HepG2 (cell line): ENCODE results near the gene MYH7B. TPM values are rescaled to one million over a fixed set of nuclear protein-coding genes. Genes with fewer than 3 reads are reported as not detected.
A peak's percentile ranks its signal among the peaks of the same experiment; 100 is the strongest.

Source experiments
- AGO2 ChIP-seq: fragments of 200-400 bp; formaldehyde crosslinking; optimal IDR thresholded peaks from 2 replicates; pipeline ENCODE3; 2017; ENCODE audit warnings: mild to moderate bottlenecking, low read depth, low read length, moderate library complexity
- HMGXB4 ChIP-seq, 2 experiments: sonication (generic) in 1 of 2; formaldehyde crosslinking in 1 of 2; IDR thresholded peaks; 2 replicates each; pipeline versions ENCODE4 v1.4.0 to v1.6.1; 2018 to 2020; ENCODE audit warnings: missing genetic modification reagents in 2 of 2, borderline replicate concordance in 1 of 2, low read depth in 1 of 2, mild to moderate bottlenecking in 1 of 2, missing biosample characterization in 1 of 2
- HNRNPL ChIP-seq: fragments of 200-400 bp; formaldehyde crosslinking; IDR thresholded peaks from 2 replicates; pipeline ENCODE4 v1.6.1; 2017; ENCODE audit warnings: mild to moderate bottlenecking, low read depth, low read length
- IRF9 ChIP-seq: sonication (generic); formaldehyde crosslinking; IDR thresholded peaks from 2 replicates; pipeline ENCODE4 v1.8.0; 2022; ENCODE audit warnings: missing genetic modification reagents, mild to moderate bottlenecking, borderline replicate concordance
- ISL2 ChIP-seq: sonication (generic); formaldehyde crosslinking; IDR thresholded peaks from 2 replicates; pipeline ENCODE4 v1.5.0; 2020; ENCODE audit warnings: missing genetic modification reagents
- ISX ChIP-seq: sonication (generic); formaldehyde crosslinking; conservative IDR thresholded peaks from 2 replicates; pipeline ENCODE4 v1.5.0; 2020; ENCODE audit warnings: missing genetic modification reagents
- KDM5B ChIP-seq: sonication (generic); formaldehyde crosslinking; IDR thresholded peaks from 2 replicates; pipeline ENCODE4 v1.4.0; 2020; ENCODE audit warnings: missing genetic modification reagents, mild to moderate bottlenecking, borderline replicate concordance
- MLLT10 ChIP-seq: sonication (generic); formaldehyde crosslinking; IDR thresholded peaks from 2 replicates; pipeline ENCODE4 v1.4.0; 2020; ENCODE audit warnings: missing genetic modification reagents
- MXD4 ChIP-seq: IDR thresholded peaks from 2 replicates; pipeline ENCODE4 v1.6.1; 2016; ENCODE audit warnings: mild to moderate bottlenecking, missing biosample characterization, missing genetic modification reagents
- MZF1 ChIP-seq: sonication (generic); formaldehyde crosslinking; IDR thresholded peaks from 2 replicates; pipeline ENCODE4 v1.8.1; 2023; ENCODE audit warnings: mild to moderate bottlenecking, missing genetic modification reagents, borderline replicate concordance
- NAIF1 ChIP-seq: sonication (generic); formaldehyde crosslinking; IDR thresholded peaks from 2 replicates; pipeline ENCODE4 v1.5.0; 2020; ENCODE audit warnings: mild to moderate bottlenecking, missing genetic modification reagents, borderline replicate concordance
- TRAFD1 ChIP-seq: sonication (generic); formaldehyde crosslinking; IDR thresholded peaks from 2 replicates; pipeline ENCODE4 v1.5.1; 2020; ENCODE audit warnings: missing genetic modification reagents, mild to moderate bottlenecking, borderline replicate concordance
- ZNF124 ChIP-seq: sonication (generic); formaldehyde crosslinking; IDR thresholded peaks from 2 replicates; pipeline ENCODE4 v1.4.0; 2020; ENCODE audit warnings: missing genetic modification reagents
- ZNF251 ChIP-seq: sonication (generic); formaldehyde crosslinking; IDR thresholded peaks from 2 replicates; pipeline ENCODE4 v1.9.0; 2021; ENCODE audit warnings: mild to moderate bottlenecking, missing genetic modification reagents
- ZNF382 ChIP-seq: sonication (generic); formaldehyde crosslinking; IDR thresholded peaks from 2 replicates; pipeline ENCODE4 v1.5.0; 2020; ENCODE audit warnings: missing genetic modification reagents, mild to moderate bottlenecking, borderline replicate concordance
- ZNF549 ChIP-seq: sonication (generic); formaldehyde crosslinking; IDR thresholded peaks from 2 replicates; pipeline ENCODE4 v1.5.0; 2020; ENCODE audit warnings: missing genetic modification reagents
- ZNF564 ChIP-seq: sonication (generic); formaldehyde crosslinking; IDR thresholded peaks from 2 replicates; pipeline ENCODE4 v1.8.1; 2023; ENCODE audit warnings: mild to moderate bottlenecking, missing genetic modification reagents
- ZNF605 ChIP-seq: sonication (generic); formaldehyde crosslinking; IDR thresholded peaks from 2 replicates; pipeline ENCODE4 v1.8.0; 2022; ENCODE audit warnings: mild to moderate bottlenecking, missing genetic modification reagents
- polyA plus RNA-seq, 8 experiments: library from polyadenylated mRNA; depleted of rRNA in 3 of 8; stranded (reverse) in 7 of 8; unstranded in 1 of 8; fragments of >200 nt; fragmentation: Illumina TruSeq in 4 of 8; extraction: Trizol in 4 of 8; gene quantifications; 2 replicates each; pipeline versions ENCODE4 v1.2.1 to v1.2.3, GENCODE V29; 2011 to 2016; ENCODE audit warnings: low read depth in 4 of 8, missing spikeins in 1 of 8, mixed read lengths in 1 of 8; ENCODE audit not compliant: insufficient read depth in 1 of 8
- total RNA-seq, 5 experiments: library from RNA; depleted of rRNA; stranded (reverse); fragments of >200 nt; fragmentation: Illumina TruSeq; extraction: Trizol; gene quantifications; 2 replicates each; pipeline ENCODE4 v1.2.3, GENCODE V29; 2016; ENCODE audit warnings: low read depth in 1 of 5

MYH7B gene
- total and polyA plus RNA-seq, 2 of the 13 experiments (the other 11 are each of a cell fraction or from before 2014, with no cell fraction given): 0.05 to 0.20 TPM

- TF ChIP-seq HNRNPL (no peak), ISX (no peak), ZNF564 (no peak), MXD4 (CRISPR knock-in tag) (no peak), MLLT10 (CRISPR knock-in tag) (no peak), IRF9 (CRISPR knock-in tag) (0 out of 2 replicates have a peak, but pooled peaks have one; percentile 13), ZNF549 (CRISPR knock-in tag) (no peak), TRAFD1 (no peak), MZF1 (no peak), ZNF124 (CRISPR knock-in tag) (no peak), ZNF382 (CRISPR knock-in tag) (no peak), HMGXB4 (CRISPR knock-in tag; IDR thresholded peaks at IDR 0.05; ENCODE audit: borderline replicate concordance in 1 of 2, low read depth in 1 of 2) (no peak), ZNF605 (CRISPR knock-in tag) (no peak), ZNF251 (CRISPR knock-in tag) (no peak), NAIF1 (CRISPR knock-in tag) (no peak), ISL2 (no peak), KDM5B (CRISPR knock-in tag) (0 out of 2 replicates have a peak, but pooled peaks have one; percentile 19), AGO2 (no peak)
- TF ChIP-seq, all 625 proteins: peak for 13
Measured at GRCh38 chr20:35002426-35003210, 47.0 kb downstream of the MYH7B start (continued).
